ENCODE results near the gene ANK2. TPM values are rescaled to one million over a fixed set of nuclear protein-coding genes. Genes with fewer than 3 reads are reported as not detected.
"Not testable (repeated sequence)": the region's sequence is repeated elsewhere in the genome, so short reads cannot be mapped to it uniquely, and the experiment has no call there.

ANK2 gene
- total RNA-seq, 1 experiment from 2014 or later, result 5.6 TPM

DNA sequence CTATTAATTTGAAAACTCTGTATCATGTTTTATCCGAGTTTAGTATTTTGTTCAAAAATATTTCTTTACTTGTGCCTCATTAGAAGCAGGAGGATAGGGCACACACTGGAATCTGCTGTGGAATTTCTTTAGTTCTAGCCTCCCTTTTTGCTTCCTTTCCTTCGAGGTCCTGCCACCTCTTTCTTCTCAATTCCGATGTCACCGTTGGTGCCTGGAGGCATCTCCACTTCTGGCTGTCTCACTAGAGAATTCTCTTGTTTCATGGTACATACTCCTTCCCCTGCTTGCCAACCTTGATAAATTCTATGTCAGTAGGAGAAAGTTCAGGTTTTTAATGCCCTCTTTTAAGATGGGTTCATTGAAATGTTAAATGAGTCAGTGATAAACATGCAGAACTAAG lies 140.1 kb downstream of the ANK2 start:
- no peak overlapping the region for H3K4me3 ChIP-seq
- DNase-seq, result no peak
- no peaks in the 10 kb centered on the region for H3K27me3 ChIP-seq
- no peaks in the 10 kb centered on the region for H3K9me3 ChIP-seq
- H3K36me3 ChIP-seq, result no peaks in the 10 kb centered on the region

DNA sequence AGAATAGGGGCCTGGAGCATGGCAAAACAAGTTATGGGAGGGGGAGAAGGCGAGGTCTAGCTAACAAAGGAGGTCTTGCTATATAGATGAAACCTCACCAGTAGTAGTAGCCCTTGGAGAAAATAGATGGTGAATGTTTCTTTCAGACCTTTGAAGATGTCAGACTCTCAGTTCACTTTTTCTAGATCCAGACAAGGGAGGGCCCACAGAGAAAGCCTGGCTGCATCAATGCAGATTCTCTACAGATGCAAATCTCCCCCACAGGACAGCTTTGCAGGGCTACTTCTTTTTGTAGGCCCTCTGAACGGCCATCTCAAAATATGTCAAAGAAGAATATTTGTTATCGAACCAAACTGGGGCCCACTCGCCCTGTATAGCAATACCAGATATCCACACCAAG lies 159.7 kb downstream of the ANK2 start:
- DNase-seq, result no peak
- Histone ChIP-seq H3K4me3 (no peak overlapping the region), H3K27me3 (no peaks in the 10 kb centered on the region), H3K36me3 (no peaks in the 10 kb centered on the region), H3K9me3 (no peaks in the 10 kb centered on the region)

DNA sequence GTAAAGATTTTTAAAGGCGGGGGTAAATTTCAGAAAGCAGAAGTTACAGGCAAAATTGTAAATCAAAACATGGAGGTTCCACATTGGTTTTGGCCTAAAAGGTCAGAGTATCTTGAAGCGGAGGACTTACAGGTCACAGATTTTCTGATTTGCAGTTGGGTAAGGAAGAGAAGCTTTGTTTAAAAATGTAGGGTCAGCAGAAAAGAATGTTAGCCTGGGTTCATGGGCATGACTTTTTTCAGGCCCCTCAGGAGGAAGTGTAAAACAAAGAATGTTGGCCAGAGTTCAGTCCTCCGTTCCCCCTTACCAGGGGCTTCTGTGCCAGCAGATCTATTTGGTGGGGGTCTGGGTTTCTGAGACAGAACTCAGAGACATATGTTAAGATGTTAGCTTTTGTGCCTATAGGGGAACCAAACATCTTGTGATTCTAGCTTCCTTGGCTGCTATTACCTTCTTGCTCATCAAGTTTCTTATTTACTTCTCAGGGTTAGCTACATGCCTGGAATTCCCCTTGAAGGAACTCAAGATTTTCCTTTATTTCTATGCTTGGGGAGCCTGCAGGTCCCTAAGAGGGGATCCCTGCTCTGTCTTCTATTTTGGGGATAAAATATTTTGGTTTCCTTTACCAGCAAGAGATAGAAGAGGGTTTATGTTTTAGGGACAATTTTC lies 160.3 kb downstream of the ANK2 start:
- no peaks in the 10 kb centered on the region for H3K36me3 ChIP-seq
- H3K27me3 ChIP-seq, result no peaks in the 10 kb centered on the region
- no peaks in the 10 kb centered on the region for H3K9me3 ChIP-seq
- no peak for DNase-seq
- H3K4me3 ChIP-seq, result no peak overlapping the region

DNA sequence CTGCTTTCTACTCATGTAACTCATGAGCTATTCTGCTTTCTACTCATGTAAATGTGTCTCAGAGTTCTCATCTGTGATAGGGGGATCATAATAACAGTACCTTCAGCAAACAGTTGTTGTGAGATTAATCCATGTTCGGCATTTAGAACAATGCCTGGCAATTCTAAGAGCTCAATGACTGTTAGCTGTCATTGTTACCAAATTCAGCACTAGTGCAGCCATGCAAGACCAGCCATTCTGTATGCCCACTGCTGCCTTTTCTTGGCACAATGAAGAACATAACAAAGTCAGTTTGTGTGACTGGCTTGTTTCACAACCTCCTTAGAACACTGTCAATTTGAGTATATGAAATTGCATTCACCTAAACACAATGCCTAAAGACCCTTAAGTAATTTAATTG lies 163.2 kb downstream of the ANK2 start:
- no peaks in the 10 kb centered on the region for H3K27me3 ChIP-seq
- no peak for DNase-seq
- H3K36me3 ChIP-seq, result no peaks in the 10 kb centered on the region
- no peaks in the 10 kb centered on the region for H3K9me3 ChIP-seq
- H3K4me3 ChIP-seq, result no peak overlapping the region

DNA sequence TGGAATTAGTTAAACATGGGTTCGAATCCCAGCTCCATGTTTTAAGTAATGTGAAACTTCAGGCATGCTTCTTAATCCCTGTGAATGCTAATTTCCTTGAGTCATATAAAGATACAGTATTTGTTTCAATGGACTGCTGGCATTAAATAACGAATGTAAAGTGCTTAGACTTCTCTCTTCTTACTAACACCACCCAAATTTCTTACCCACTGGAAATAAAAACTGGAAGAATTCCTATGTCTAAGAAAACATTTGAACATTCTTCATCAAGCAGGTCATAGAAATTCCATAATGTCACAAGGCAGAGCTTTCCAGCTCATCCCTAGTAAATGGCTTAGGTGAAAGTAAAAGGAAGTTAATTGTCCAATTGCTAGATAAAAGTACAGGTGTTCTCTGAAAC lies 172.5 kb downstream of the ANK2 start:
- Histone ChIP-seq H3K36me3 (no peaks in the 10 kb centered on the region), H3K9me3 (no peaks in the 10 kb centered on the region), H3K27me3 (no peaks in the 10 kb centered on the region), H3K4me3 (no peak overlapping the region)
- DNase-seq, result no peak

DNA sequence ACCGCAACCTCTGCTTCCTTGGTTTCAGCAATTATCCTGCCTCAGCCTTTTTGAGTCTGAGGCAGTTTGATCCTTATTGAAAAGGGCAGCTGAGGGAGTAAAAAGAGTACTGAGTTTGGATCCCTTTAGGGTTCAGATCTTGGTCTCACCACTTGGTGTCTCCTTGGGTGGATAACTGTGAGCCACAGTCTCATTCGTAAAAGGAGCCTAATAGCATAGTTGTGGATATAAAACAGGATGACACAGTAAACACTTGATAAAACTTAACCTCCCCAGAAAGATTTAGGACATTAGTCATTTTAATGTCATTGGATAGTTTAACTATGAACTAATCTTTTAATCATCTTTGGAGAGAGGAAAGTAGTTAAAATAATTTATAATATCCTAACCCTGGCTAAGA lies 173.0 kb downstream of the ANK2 start:
- Histone ChIP-seq H3K27me3 (no peaks in the 10 kb centered on the region), H3K36me3 (no peaks in the 10 kb centered on the region), H3K9me3 (no peaks in the 10 kb centered on the region), H3K4me3 (no peak overlapping the region)
- no peak for DNase-seq

DNA sequence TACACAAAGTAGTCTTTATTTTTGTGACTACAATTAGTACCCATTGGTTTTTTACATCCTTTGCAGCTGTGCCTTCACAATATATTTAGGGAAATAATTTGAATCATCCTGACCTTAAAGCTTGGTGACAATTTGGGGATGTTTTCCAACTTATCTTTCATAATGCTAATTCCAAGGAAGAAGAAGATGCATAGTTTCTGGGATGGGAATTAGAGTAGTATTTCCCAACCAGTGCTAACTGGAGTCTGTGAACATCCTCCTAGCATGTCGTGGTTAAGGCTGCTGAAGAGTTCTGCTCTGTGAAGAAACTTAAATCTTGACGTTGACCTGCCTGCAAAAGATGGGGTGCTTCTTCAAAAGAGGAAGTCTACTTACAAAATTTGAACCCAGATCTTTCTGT lies 173.5 kb downstream of the ANK2 start:
- H3K9me3 ChIP-seq, result no peaks in the 10 kb centered on the region
- no peak for DNase-seq
- H3K27me3 ChIP-seq, result no peaks in the 10 kb centered on the region
- H3K4me3 ChIP-seq, result no peak overlapping the region
- H3K36me3 ChIP-seq, result no peaks in the 10 kb centered on the region

DNA sequence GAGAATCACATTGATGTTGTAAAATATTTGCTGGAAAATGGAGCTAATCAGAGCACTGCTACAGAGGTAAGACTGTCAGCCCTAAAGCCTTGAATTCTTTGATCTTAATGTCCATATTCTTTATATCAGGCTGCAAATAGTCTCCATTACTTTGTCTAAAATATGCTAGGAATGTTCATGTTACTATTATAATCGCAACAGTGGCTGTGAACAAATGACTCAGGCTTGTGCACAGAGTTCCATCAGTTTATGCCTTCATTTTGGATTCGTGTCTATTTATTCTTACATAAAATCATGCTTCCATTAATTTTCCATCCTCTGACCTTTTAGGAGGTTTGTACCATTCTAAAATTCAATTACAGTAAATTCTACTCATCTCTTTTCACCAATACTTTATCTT lies 182.7 kb downstream of the ANK2 start:
- DNase-seq, result no peak

DNA sequence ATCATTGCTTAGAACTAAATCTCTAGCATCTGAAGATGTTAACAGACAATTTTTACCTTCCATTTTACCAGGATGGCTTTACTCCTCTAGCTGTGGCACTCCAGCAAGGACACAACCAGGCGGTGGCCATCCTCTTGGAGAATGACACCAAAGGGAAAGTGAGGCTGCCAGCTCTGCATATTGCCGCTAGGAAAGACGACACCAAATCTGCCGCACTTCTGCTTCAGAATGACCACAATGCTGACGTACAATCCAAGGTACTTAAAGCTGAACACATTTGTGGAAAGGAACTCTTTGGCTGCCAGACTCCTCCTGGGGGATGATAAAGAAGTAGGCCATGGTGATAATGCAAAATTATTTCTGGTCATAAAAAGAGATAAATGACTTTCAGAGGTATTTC lies 187.5 kb downstream of the ANK2 start:
- Histone ChIP-seq H3K4me3 (no peak overlapping the region), H3K9me3 (no peaks in the 10 kb centered on the region), H3K27me3 (no peaks in the 10 kb centered on the region), H3K36me3 (no peaks in the 10 kb centered on the region)
- no peak for DNase-seq

More for the DNA sequence above, 182.7 kb downstream of the ANK2 start:
- Histone ChIP-seq H3K4me3 (no peak overlapping the region), H3K36me3 (no peaks in the 10 kb centered on the region), H3K9me3 (no peaks in the 10 kb centered on the region), H3K27me3 (no peaks in the 10 kb centered on the region)

DNA sequence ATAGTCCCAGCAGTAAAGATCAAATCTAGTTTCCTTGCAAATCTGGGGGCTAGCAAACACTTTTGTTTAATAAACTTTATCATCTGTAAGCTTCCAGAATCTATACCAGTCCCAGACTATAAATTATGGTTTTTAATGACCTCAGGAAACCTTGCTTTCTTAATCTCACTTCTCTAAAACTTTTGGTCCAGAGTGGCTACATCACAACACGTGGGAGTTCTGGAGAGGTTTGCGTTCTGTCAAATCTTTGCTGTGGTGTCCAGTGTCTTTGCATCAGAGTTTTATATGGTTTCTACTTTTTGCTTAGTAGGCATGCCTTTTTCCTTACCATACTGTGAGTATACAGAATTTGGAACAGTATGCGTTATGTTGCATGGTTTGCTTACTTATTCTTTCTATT lies 193.9 kb downstream of the ANK2 start:
- DNase-seq, result no peak
- H3K27me3 ChIP-seq, result no peaks in the 10 kb centered on the region
- H3K9me3 ChIP-seq, result no peaks in the 10 kb centered on the region
- H3K4me3 ChIP-seq, result no peak overlapping the region
- no peaks in the 10 kb centered on the region for H3K36me3 ChIP-seq

DNA sequence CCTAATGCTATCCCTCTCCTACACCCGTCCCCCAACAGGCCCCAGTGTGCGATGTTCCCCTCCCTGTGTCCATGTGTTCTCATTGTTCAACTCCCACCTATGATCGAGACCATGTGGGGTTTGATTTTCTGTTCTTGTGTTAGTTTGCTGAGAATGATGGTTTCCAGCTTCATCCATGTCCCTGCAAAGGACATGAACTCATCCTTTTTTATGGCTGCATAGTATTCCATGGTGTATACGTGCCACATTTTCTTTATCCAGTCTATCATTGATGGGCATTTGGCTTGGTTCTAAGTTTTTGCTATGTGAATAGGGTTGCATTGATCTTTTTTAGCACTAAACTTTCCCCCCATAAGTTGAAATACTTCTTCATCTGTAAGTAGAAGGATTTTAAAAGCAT lies 195.3 kb downstream of the ANK2 start:
- not testable (repeated sequence) for H3K27me3 ChIP-seq, H3K4me3 ChIP-seq, DNase-seq, H3K36me3 ChIP-seq, H3K9me3 ChIP-seq

DNA sequence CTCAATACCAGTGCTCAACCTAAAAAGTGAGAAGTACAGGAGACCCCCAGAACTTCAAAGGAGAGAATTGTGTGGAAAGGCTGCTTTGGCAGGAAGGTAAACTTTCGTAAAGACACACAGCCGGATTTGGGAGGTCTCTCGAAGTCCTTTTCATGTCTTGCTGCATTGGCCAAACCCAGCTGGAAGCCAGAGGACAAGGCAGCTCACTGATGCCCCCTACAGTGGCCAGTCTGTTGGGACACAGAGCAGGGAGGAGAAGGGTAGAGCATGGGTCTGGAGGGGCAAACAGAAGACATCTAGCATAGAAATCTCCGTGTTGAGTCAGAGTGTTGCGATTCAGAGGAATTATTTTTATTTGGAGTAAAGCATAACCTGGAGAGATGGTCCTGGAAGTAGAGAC lies 198.9 kb downstream of the ANK2 start:
- Histone ChIP-seq H3K27me3 (no peaks in the 10 kb centered on the region), H3K4me3 (no peak overlapping the region)
- DNase-seq, result peak; percentile 3

DNA sequence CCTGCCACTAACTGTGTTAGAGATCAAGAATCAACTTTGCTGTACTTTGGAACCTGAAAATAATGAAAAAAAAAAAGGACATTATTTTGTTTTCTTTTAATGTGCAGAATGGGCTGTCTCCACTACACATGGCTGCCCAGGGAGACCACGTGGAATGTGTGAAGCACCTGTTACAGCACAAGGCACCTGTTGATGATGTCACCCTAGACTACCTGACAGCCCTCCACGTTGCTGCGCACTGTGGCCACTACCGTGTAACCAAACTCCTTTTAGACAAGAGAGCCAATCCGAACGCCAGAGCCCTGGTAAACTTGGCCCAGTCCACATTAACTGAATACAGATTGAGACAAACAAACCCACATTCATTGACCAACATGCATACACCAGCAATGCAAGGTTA lies 206.2 kb downstream of the ANK2 start:
- Histone ChIP-seq H3K9me3 (no peaks in the 10 kb centered on the region), H3K27me3 (no peaks in the 10 kb centered on the region), H3K4me3 (no peak overlapping the region), H3K36me3 (no peaks in the 10 kb centered on the region)
- no peak for DNase-seq

More for the DNA sequence above, 198.9 kb downstream of the ANK2 start:
- no peaks in the 10 kb centered on the region for H3K36me3 ChIP-seq
- no peaks in the 10 kb centered on the region for H3K9me3 ChIP-seq

DNA sequence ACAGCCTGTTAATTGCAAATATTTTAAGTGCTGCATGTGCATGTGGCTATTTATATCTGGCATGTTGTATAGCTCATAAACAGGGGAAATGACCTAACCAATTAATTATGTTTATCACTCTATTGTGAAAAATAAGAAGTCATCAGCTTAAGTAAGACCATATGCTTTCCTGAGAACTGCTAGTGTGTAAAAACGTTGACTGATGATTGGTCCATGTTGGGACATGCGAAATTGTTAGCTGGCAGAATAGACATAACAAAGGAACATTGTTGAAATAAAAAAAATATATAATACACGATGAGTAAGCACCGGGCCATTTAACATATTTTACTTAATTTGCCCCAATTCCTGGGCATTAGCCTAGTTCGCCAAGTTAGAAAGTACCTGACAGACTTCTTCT lies 207.5 kb downstream of the ANK2 start:
- Histone ChIP-seq H3K27me3 (no peaks in the 10 kb centered on the region), H3K9me3 (no peaks in the 10 kb centered on the region), H3K4me3 (no peak overlapping the region), H3K36me3 (no peaks in the 10 kb centered on the region)
- DNase-seq, result no peak

DNA sequence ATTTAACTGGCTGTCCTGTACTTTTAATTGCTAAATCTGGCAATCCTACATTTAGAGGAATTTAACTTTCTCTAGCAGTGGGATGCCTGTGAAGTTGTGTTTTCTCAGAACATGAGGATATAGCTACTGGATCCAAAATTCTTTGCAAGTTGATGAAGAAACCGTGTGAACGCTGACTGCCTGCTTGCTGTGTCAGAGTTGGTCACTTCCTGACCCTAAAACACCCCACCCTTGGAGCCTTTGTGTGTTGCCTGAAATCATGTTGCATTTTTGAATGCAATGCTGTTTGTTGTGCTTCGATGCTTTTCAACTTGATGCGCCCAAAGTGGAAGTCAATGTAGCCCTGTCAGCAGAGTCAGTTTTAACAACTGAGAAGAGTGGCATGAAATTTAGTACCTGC lies 211.2 kb downstream of the ANK2 start:
- DNase-seq, result no peak
- no peaks in the 10 kb centered on the region for H3K9me3 ChIP-seq
- H3K36me3 ChIP-seq, result no peaks in the 10 kb centered on the region
- no peak overlapping the region for H3K4me3 ChIP-seq
- no peaks in the 10 kb centered on the region for H3K27me3 ChIP-seq

DNA sequence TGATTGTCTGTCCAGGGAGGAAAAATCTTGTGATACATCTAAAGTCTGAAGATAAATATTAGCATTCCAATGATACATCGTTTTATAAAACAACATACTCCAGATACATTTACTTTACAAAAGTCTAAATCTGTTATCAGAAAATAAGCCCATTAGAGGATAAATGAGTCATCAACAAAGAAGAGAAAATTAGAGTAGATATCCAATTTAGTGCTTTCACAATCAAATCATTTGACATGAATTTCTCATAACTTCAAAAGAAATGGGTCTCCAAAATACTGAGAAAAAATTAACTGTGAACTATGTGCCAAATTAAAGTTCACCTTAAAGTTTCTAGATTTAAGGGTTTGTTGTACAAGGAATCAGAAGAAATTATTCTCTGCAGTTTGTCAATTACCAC lies 213.8 kb downstream of the ANK2 start:
- Histone ChIP-seq H3K36me3 (no peaks in the 10 kb centered on the region), H3K9me3 (no peaks in the 10 kb centered on the region), H3K4me3 (no peak overlapping the region), H3K27me3 (no peaks in the 10 kb centered on the region)
- DNase-seq, result no peak

DNA sequence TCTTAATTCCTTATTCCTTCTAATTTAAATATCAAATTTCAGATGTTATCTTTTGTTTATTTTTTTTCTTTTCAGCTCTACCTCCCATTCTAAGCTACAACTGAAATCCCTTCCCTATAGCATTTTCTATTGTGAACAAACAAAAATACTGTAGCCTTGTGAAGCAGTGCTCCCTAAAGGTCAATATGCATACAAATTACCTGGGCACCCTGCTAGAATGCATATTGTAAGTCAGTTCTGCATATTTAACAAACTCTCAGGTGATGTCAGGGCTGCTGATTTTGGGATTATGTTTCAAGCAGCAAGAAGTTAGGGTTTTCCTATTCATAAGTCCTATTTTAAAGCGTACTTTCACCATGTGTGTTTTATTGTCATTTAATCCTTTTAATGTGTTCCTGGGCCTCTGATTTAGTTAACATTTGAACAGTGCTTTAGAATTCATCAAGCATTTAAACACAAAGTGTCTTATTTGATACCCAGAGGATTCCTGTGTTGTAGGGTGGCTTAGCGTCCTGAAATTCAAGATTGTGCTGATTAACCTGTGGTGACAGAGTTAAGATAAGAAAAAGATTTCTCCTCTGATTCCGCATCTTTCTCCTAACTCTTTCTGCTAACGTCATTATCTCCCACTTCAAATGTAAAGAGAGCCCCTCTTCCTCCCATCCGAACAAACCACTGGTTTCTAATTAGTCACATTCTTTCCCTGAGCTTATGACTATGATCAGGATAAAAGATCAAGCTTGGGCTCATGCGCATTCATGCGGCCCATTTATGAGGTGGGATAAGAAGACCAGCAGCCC lies 221.3 kb downstream of the ANK2 start:
- Histone ChIP-seq H3K36me3 (no peaks in the 10 kb centered on the region), H3K9me3 (no peaks in the 10 kb centered on the region), H3K27me3 (no peaks in the 10 kb centered on the region), H3K4me3 (no peak overlapping the region)
- no peak for DNase-seq

DNA sequence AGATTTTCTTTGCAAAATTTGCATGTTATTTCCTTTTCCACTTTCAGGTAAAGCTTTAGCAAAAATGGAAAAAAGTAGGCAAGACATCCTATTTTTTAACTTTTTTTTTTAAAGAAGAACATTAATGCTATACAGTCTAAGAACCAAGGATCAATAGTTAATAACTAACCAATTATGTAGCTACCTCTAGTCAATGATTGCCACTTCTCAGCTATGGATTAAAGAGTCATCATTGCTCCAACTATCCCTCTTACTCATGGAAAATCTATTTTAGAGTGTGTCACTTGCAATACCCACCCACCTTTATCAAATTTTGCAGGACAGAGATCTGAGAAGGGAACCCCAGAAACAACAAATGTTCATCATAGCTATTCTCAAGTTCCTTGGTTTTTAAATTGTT lies 223.1 kb downstream of the ANK2 start:
- DNase-seq, result no peak
- Histone ChIP-seq H3K36me3 (no peaks in the 10 kb centered on the region), H3K9me3 (no peaks in the 10 kb centered on the region), H3K4me3 (no peak overlapping the region), H3K27me3 (no peaks in the 10 kb centered on the region)
